GM19351 (cell line): ENCODE results near the gene RPE65.
A peak's percentile ranks its signal among the peaks of the same experiment; 100 is the strongest.
"Not testable (repeated sequence)": the region's sequence is repeated elsewhere in the genome, so short reads cannot be mapped to it uniquely, and the experiment has no call there.

ENCODE experiments used
- ATAC-seq: cut with Tn5 transposase; IDR thresholded peaks from one replicate; pipeline ENCODE4 v1.9.1; 2021; ENCODE audit warnings: mild to moderate bottlenecking, moderate library complexity; ENCODE audit not compliant: unreplicated experiment

RPE65 gene

DNA sequence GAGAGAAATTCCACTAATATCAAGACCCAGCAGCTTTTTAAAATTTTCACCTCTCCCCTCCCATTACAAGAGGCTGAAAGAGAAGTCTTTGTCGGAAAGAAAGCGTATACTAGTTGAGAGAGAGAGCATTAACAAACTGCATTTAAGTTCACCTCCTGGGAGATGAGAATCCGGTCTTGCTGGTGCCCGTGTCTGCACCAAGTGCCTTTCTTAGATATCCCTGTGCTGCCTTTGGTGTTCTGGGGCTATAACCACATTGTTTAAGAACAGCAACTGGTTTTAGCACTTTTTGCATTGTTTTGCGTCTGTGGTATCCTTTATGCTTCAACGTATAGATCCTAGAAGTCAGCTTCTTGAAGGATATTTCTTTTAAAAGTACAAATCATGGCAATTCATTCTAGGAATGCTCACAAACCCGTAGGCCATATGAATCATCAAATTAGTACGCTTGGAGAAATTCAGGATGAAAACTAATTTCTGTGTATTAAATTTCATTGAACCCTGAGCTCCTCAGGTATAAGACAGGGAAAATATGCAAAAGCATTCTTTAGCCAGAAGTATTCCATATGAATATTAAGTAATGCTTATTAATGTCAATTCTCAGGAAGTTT lies 3.4 kb upstream of the RPE65 start:
- ATAC-seq = no peak

- ATAC-seq = no peak
Observed at GRCh38 chr1:68448365-68448764, 1.4 kb downstream of the RPE65 start.

DNA sequence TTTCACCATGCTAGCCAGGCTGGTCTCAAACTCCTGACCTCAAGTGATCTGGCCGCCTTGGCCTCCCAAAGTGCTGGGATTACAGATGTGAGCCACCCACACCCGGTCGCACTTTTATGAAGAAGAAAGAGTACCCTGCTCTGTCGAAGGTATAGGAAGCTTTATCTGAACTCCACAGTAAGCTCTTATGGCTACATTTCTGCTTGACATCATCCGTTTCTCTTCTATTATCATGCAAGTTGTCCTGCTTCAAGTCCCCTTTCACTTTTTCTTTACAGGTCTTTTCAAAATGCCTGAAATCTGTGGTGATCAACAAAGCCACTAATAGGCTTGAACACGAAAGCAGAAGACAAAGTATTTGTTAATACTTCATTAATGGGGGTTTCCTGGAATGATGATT lies 4.0 kb downstream of the RPE65 start:
- no peak for ATAC-seq

DNA sequence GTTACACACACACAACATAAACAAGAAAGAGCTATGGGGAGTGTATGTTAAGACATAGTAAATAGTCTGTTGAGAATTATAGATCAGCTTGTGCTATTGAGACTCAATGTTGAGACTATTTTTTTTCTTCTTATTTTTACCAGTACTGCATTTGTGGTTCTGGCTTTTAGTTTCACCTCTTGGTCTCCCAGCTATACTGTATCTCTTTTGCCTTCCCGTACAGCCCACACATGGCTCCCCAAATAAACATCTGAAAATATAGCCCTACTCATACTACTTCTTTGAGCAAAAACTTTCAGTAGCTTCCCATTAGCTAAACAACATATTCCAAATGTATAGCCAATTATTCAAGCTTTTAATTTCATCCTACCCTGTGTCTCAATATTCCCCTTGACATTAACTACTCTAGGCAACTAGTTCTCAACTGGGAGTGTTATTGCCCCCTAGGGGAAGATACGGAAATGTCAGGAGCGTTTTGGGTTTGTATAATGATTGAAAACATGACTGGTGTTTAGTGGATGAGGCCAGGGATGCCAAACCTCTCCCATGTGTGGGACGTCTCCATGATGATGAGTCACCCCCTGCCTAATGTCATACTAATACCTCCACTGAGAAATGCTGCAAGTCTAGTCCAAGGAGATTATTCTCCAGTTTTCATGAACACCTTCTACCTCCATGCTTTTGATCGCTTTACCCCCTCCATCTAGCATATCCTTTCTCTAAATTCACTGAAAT lies 6.8 kb downstream of the RPE65 start:
- ATAC-seq = peak; percentile 95

- no peak for ATAC-seq
Observed at GRCh38 chr1:68442006-68442405, 7.7 kb downstream of the RPE65 start.

DNA sequence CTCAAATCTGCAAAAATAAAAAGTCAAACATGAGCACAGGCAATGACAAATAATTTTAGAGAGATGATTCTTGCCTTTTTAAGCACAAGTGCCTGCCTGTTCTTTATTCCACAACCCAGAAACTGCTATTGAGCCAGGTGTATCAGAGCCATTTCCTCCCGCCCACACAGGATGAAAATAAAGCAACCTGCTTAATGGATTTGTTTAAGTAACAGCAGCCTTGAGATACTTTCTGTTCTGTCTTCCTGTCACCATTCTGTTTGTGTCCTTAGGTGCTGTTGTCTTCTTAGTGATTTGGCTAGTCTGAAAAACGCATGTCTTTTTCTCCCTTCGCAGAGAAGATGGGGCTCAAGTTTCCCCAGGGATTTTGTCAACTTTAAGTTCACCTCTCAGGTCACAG lies 11.4 kb downstream of the RPE65 start:
- no peak for ATAC-seq

DNA sequence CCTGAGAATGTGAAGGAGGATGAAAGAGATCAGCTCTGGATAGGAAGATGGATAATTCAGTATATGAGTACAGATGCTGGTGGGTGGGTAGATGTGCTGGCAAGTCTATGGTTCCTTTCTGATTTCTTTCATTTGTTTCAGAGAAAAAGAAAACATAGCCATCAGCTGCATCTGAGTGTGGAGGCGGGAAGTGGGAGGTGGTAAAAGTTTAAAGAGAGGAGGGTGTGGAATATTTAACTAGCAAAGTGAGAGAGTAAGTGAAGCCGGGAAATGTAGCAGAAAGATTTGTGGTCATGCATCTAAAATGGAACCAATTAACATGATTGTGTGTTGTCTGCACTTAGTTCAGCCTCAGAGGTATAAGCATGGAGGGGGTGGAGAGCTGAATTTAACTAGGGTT lies 16.4 kb downstream of the RPE65 start:
- ATAC-seq = no peak

DNA sequence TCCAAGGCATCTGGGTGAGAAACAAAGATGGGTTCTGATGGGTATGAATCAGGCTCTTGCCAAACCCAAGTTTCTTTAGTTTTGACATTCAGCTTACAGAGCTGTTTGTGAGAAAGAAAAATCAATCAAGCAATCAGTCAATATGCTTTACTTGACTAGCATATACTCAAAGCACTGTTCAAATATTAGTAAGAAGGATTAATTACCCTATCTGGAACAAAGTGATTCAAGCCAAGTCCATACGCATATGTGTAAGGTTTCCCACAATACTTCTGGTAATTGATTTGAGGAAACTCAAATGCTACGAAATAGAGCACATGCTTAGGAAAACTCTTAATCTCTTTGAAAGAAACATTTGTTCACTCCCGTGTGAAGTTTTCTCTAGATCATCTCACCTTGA lies 18.7 kb downstream of the RPE65 start:
- ATAC-seq = no peak

- ATAC-seq = no peak
Observed at GRCh38 chr1:68429233-68429808, 20.4 kb downstream of the RPE65 start.

- no peak for ATAC-seq
Observed at GRCh38 chr1:68426594-68426993, 23.2 kb downstream of the RPE65 start.

DNA sequence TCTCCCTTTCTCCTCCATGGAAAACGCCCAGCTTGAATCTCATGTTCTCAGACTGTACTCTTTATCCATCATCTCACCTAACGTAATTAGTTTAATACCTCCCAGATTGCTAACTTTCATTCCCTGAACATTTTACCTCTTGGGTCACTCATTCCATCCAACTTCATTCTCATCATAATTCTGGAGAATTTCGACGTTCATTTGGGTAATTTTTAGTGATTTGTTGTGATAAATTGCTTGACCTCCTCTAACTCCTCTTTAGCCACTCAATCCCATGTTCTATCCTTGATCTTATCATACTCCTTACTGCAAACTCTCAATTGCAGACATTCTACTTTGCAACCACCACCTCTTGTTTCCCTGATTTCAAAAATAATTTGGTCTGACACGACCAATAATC lies 28.4 kb downstream of the RPE65 start:
- ATAC-seq = no peak

- no peak for ATAC-seq
Observed at GRCh38 chr1:68409426-68409825, 40.3 kb downstream of the RPE65 start.

GRCh38 chr1:68401506-68401905 lies 48.2 kb downstream of the RPE65 start:
- ATAC-seq = no peak

DNA sequence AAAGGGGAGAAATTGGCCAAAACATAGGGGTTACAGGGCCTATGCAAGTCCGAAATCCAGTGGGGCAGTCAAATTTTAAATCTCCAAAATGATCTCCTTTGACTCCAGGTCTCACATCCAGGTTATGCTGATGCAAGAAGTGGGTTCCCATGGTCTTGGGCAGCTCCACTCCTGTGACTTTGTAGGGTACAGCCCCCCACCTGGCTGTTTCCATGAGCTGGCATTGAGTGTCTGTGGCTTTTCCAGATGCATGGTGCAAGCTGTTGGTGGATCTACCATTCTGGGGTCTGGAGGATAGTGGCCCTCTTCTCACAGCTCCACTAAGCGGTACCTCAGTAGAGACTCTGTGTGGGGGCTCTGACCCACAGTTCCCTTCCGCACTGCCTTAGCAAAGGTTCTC lies 54.2 kb downstream of the RPE65 start:
- ATAC-seq = not testable (repeated sequence)

DNA sequence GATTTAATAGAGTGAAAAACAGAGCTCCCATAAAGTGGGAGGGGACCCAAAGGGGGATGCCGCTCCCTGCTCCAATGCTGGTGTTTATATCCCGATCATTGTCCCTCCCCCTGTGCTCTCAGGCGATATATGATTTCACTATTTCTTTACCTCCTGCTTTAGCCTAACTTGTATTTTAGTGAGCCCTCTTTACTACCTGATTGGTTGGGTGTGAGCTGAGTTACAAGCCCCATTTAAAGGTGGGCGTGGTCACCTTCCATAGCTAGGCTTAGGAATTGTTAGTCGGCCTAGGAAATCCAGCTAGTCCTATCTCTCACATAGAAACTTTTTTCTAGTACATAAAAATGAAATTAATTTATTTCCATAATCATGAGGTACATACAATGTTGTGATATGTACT lies 57.3 kb downstream of the RPE65 start:
- ATAC-seq = not testable (repeated sequence)

DNA sequence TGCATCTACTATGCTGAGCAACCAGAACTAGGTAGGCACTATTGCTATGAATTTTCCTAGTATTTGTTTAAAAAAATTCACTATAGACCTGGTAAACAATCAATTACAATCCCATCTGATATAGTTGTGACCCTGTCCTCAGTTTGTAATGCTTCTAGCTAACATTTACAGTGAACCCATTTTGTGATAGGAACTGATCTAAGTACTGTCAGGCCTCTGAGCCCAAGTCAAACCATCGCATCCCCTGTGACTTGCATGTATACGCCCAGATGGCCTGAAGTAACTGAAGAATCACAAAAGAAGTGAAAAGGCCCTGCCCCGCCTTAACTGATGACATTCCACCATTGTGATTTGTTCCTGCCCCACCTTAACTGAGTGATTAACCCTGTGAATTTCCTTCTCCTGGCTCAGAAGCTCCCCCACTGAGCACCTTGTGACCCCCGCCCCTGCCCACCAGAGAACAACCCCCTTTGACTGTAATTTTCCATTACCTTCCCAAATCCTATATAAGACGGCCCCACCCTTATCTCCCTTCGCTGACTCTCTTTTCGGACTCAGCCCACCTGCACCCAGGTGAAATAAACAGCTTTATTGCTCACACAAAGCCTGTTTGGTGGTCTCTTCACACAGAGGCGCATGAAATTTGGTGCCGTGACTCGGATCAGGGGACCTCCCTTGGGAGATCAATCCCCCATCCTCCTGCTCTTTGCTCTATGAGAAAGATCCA lies 63.8 kb downstream of the RPE65 start:
- ATAC-seq = not testable (repeated sequence)

GRCh38 chr1:68384872-68385411 lies 64.8 kb downstream of the RPE65 start:
- no peak for ATAC-seq

- ATAC-seq = no peak
Observed at GRCh38 chr1:68384321-68384813, 65.4 kb downstream of the RPE65 start.

DNA sequence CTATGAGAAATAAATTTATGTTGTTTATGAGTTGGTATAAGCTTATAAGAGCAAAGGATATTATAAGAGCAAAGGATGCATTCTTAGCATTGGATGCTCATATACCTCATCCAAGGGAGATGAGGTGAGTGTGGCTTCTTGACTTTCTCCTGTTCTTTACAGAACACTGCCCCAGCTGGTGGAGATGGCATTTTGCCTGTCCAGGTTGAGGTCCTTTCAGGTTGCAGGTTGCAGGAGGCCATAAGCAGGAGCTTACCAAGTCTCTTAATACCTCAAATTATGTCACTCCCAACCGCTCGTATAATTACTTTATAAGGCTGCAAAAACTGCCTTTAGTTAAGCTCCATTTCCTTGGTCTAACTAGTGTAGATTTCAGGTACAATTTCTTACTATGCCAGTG lies 66.7 kb downstream of the RPE65 start:
- no peak for ATAC-seq

- no peak for ATAC-seq
Observed at GRCh38 chr1:68379085-68379478, 70.7 kb downstream of the RPE65 start.
